ENCODE results near the gene MIF. TPM values are rescaled to one million over a fixed set of nuclear protein-coding genes. Genes with fewer than 3 reads are reported as not detected.

The MIF gene
- total RNA-seq, 4 donors from 2014 or later = 77.1 to 189 (median 124) TPM

DNA sequence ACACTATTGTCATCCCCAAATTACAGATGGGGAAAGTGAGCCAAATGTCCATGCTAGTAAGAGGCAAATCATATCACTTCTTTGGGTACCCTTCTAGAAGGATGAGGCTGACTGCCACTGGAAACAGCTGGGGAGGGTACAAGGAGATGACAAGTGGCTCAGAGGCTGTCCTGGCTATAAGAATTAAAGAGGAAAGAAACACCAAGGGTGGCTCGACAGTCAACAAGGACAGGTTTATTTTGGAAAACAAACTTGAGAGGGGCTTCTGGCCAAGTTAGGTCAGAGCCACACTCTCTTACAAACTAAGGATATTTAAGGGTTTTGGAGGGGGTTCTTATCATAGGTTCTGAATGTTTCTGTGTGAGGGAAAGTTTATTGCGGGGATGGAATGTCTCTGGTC lies 2.1 kb upstream of the MIF start:
- Histone ChIP-seq H3K27me3 (no peaks in the 10 kb centered on the region), H3K36me3 (no peaks in the 10 kb centered on the region), H3K4me1 (no peaks in the 10 kb centered on the region), H3K9me3 (no peaks in the 10 kb centered on the region), H3K27ac (no peak overlapping the region), H3K4me3 (no peak overlapping the region)
- no peak for DNase-seq
- TF ChIP-seq, protein P1, sequence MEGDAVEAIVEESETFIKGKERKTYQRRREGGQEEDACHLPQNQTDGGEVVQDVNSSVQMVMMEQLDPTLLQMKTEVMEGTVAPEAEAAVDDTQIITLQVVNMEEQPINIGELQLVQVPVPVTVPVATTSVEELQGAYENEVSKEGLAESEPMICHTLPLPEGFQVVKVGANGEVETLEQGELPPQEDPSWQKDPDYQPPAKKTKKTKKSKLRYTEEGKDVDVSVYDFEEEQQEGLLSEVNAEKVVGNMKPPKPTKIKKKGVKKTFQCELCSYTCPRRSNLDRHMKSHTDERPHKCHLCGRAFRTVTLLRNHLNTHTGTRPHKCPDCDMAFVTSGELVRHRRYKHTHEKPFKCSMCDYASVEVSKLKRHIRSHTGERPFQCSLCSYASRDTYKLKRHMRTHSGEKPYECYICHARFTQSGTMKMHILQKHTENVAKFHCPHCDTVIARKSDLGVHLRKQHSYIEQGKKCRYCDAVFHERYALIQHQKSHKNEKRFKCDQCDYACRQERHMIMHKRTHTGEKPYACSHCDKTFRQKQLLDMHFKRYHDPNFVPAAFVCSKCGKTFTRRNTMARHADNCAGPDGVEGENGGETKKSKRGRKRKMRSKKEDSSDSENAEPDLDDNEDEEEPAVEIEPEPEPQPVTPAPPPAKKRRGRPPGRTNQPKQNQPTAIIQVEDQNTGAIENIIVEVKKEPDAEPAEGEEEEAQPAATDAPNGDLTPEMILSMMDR (IDR thresholded peaks at IDR 0.05) = no peak
- TF ChIP-seq POLR2A (IDR thresholded peaks at IDR 0.05) = no peak
- intact Hi-C loops (cut with DNase I; ENCODE audit: low total_unique reads) = no loop called here

DNA sequence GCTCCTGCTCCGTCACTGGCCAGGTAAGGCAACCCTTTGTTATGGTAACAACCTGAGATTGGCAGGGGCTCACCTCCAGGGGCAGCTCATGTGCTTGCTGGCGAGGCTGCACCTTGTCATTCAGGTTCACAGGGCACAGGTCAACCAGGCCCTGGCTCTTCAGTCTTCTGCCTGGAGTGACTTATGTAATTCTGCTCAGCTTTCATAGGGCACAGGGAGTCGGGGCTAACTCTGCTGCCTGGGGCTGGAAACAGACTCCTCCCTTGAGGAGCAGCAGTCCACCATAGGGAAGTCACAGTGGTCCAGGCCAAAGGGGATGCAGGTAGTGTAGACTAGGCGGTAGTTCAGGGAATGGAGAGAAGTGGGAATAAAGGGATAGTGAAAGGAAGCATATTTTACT lies 1.5 kb upstream of the MIF start:
- no peak overlapping the region for H3K27ac ChIP-seq
- no peak overlapping the region for H3K4me3 ChIP-seq
- no peak for TF ChIP-seq POLR2A (IDR thresholded peaks at IDR 0.05)
- TF ChIP-seq, protein P1 (IDR thresholded peaks at IDR 0.05) = no peak
- DNase-seq = no peak
- H3K9me3 ChIP-seq = no peaks in the 10 kb centered on the region
- intact Hi-C loops (cut with DNase I; ENCODE audit: low total_unique reads) = no loop called here
- no peaks in the 10 kb centered on the region for H3K27me3 ChIP-seq
- H3K4me1 ChIP-seq = no peaks in the 10 kb centered on the region
- H3K36me3 ChIP-seq = no peaks in the 10 kb centered on the region

DNA sequence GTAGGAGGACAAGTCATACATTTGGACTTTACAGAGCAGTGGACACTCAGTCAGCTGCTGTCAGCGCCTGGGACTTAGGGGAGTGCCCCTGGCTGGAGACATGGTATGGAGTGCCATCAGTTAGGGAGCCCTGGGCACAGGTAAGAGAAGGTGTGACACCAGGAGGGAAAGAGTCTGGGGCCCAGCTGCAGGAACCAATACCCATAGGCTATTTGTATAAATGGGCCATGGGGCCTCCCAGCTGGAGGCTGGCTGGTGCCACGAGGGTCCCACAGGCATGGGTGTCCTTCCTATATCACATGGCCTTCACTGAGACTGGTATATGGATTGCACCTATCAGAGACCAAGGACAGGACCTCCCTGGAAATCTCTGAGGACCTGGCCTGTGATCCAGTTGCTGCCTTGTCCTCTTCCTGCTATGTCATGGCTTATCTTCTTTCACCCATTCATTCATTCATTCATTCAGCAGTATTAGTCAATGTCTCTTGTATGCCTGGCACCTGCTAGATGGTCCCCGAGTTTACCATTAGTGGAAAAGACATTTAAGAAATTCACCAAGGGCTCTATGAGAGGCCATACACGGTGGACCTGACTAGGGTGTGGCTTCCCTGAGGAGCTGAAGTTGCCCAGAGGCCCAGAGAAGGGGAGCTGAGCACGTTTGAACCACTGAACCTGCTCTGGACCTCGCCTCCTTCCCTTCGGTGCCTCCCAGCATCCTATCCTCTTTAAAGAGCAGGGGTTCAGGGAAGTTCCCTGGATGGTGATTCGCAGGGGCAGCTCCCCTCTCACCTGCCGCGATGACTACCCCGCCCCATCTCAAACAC lies 850 bp upstream of the MIF start:
- H3K27me3 ChIP-seq = no peaks in the 10 kb centered on the region
- H3K27ac ChIP-seq = peak overlapping the region; percentile 82 to 91
- TF ChIP-seq, protein P1 (IDR thresholded peaks at IDR 0.05) = no peak
- TF ChIP-seq POLR2A (IDR thresholded peaks at IDR 0.05) = no peak
- no peaks in the 10 kb centered on the region for H3K4me1 ChIP-seq
- intact Hi-C loops (cut with DNase I; ENCODE audit: low total_unique reads) = no loop called here
- no peaks in the 10 kb centered on the region for H3K36me3 ChIP-seq
- H3K9me3 ChIP-seq = no peaks in the 10 kb centered on the region
- no peak for DNase-seq
- H3K4me3 ChIP-seq = peak overlapping the region; percentile 60 to 63

DNA sequence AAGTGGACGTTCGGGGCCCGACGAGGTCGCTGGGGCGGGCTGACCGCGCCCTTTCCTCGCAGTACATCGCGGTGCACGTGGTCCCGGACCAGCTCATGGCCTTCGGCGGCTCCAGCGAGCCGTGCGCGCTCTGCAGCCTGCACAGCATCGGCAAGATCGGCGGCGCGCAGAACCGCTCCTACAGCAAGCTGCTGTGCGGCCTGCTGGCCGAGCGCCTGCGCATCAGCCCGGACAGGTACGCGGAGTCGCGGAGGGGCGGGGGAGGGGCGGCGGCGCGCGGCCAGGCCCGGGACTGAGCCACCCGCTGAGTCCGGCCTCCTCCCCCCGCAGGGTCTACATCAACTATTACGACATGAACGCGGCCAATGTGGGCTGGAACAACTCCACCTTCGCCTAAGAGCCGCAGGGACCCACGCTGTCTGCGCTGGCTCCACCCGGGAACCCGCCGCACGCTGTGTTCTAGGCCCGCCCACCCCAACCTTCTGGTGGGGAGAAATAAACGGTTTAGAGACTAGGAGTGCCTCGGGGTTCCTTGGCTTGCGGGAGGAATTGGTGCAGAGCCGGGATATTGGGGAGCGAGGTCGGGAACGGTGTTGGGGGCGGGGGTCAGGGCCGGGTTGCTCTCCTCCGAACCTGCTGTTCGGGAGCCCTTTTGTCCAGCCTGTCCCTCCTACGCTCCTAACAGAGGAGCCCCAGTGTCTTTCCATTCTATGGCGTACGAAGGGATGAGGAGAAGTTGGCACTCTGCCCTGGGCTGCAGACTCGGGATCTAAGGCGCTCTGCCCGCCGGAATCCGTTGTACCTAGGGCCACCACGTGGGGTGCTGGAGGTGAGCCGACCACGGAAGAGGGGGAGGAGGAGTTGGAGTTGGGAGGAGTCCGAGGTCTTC lies 771 bp downstream of the MIF start:
- H3K36me3 ChIP-seq = no peaks in the 10 kb centered on the region
- no peaks in the 10 kb centered on the region for H3K27me3 ChIP-seq
- H3K27ac ChIP-seq = peak overlapping the region; percentile 82 to 91
- no peaks in the 10 kb centered on the region for H3K4me1 ChIP-seq
- no peaks in the 10 kb centered on the region for H3K9me3 ChIP-seq
- peak overlapping the region; percentile 60 to 63 for H3K4me3 ChIP-seq
- DNase-seq = peak; percentile 75 to 78
- intact Hi-C loops (cut with DNase I; ENCODE audit: low total_unique reads) = no loop called here
- TF ChIP-seq, protein P1 (IDR thresholded peaks at IDR 0.05) = peak in 2 of 4 experiments; percentile 8 to 44
- no peak for TF ChIP-seq POLR2A (IDR thresholded peaks at IDR 0.05)
